ENCODE data around the gene SPO11. TPM values are rescaled to one million over a fixed set of nuclear protein-coding genes. Genes with fewer than 3 reads are reported as not detected.

Gene SPO11
- total RNA-seq, 3 donors from 2014 or later = not detected

- no peak for ATAC-seq
- H3K4me3 Mint-ChIP-seq = no peak overlapping the region
- H3K4me1 Mint-ChIP-seq (ENCODE audit: low read depth) = peaks cover 10% of the 10 kb centered on the region
- H3K27me3 Mint-ChIP-seq (ENCODE audit: low read depth) = no peaks in the 10 kb centered on the region
- peaks cover 52% of the 10 kb centered on the region for H3K36me3 Mint-ChIP-seq (ENCODE audit: insufficient read depth)
- DNase-seq = no peak
- H3K9me3 Mint-ChIP-seq = no peaks in the 10 kb centered on the region
These were observed 42.6 kb downstream of the SPO11 start for GRCh38 chr20:57372157-57372556.

GRCh38 chr20:57372581-57373350 lies 43.2 kb downstream of the SPO11 start:
- DNase-seq (no peak), ATAC-seq (no peak)
- H3K9me3 Mint-ChIP-seq = no peaks in the 10 kb centered on the region
- peaks cover 10% of the 10 kb centered on the region for H3K4me1 Mint-ChIP-seq (ENCODE audit: low read depth)
- peaks cover 55% of the 10 kb centered on the region for H3K36me3 Mint-ChIP-seq (ENCODE audit: insufficient read depth)
- no peaks in the 10 kb centered on the region for H3K27me3 Mint-ChIP-seq (ENCODE audit: low read depth)
- H3K4me3 Mint-ChIP-seq = no peak overlapping the region

- H3K4me1 Mint-ChIP-seq (ENCODE audit: low read depth) = peaks cover 12% of the 10 kb centered on the region
- H3K9me3 Mint-ChIP-seq = no peaks in the 10 kb centered on the region
- H3K27me3 Mint-ChIP-seq (ENCODE audit: low read depth) = no peaks in the 10 kb centered on the region
- H3K36me3 Mint-ChIP-seq (ENCODE audit: insufficient read depth) = peaks cover 53% of the 10 kb centered on the region
- no peak overlapping the region for H3K4me3 Mint-ChIP-seq
- DNase-seq (no peak), ATAC-seq (no peak)
These were observed 44.8 kb downstream of the SPO11 start for GRCh38 chr20:57374343-57374930.

- peaks cover 13% of the 10 kb centered on the region for H3K4me1 Mint-ChIP-seq (ENCODE audit: low read depth)
- H3K27me3 Mint-ChIP-seq (ENCODE audit: low read depth) = no peaks in the 10 kb centered on the region
- DNase-seq (no peak), ATAC-seq (no peak)
- peaks cover 50% of the 10 kb centered on the region for H3K36me3 Mint-ChIP-seq (ENCODE audit: insufficient read depth)
- H3K9me3 Mint-ChIP-seq = no peaks in the 10 kb centered on the region
- no peak overlapping the region for H3K4me3 Mint-ChIP-seq
These were observed 45.5 kb downstream of the SPO11 start for GRCh38 chr20:57374931-57375651.

- no peak for ATAC-seq
- Mint-ChIP-seq H3K36me3 (ENCODE audit: insufficient read depth) (peaks cover 44% of the 10 kb centered on the region), H3K4me1 (ENCODE audit: low read depth) (peaks cover 13% of the 10 kb centered on the region), H3K9me3 (no peaks in the 10 kb centered on the region), H3K4me3 (no peak overlapping the region), H3K27me3 (ENCODE audit: low read depth) (no peaks in the 10 kb centered on the region)
- DNase-seq = no peak
These were observed 46.1 kb downstream of the SPO11 start for GRCh38 chr20:57375652-57376230.

GRCh38 chr20:57377350-57377749 lies 47.7 kb downstream of the SPO11 start:
- H3K4me1 Mint-ChIP-seq (ENCODE audit: low read depth) = peaks cover 21% of the 10 kb centered on the region

GRCh38 chr20:57378107-57378506 lies 48.5 kb downstream of the SPO11 start:
- Mint-ChIP-seq H3K4me1 (ENCODE audit: low read depth) (peaks cover 27% of the 10 kb centered on the region), H3K36me3 (ENCODE audit: insufficient read depth) (peaks cover 33% of the 10 kb centered on the region)

More at GRCh38 chr20:57377350-57377749, 47.7 kb downstream of the SPO11 start:
- ATAC-seq (no peak), DNase-seq (no peak)
- Mint-ChIP-seq H3K9me3 (no peaks in the 10 kb centered on the region), H3K27me3 (ENCODE audit: low read depth) (no peaks in the 10 kb centered on the region), H3K36me3 (ENCODE audit: insufficient read depth) (peaks cover 33% of the 10 kb centered on the region), H3K4me3 (no peak overlapping the region)

GRCh38 chr20:57378646-57379262 lies 49.2 kb downstream of the SPO11 start:
- DNase-seq (no peak), ATAC-seq (peak; percentile 27 to 34)
- Mint-ChIP-seq H3K4me1 (ENCODE audit: low read depth) (peaks cover 23% of the 10 kb centered on the region), H3K9me3 (no peaks in the 10 kb centered on the region), H3K27me3 (ENCODE audit: low read depth) (no peaks in the 10 kb centered on the region), H3K4me3 (no peak overlapping the region), H3K36me3 (ENCODE audit: insufficient read depth) (peaks cover 27% of the 10 kb centered on the region)

More at GRCh38 chr20:57378107-57378506, 48.5 kb downstream of the SPO11 start:
- ATAC-seq = no peak
- Mint-ChIP-seq H3K27me3 (ENCODE audit: low read depth) (no peaks in the 10 kb centered on the region), H3K9me3 (no peaks in the 10 kb centered on the region), H3K4me3 (no peak overlapping the region)
- DNase-seq = no peak

GRCh38 chr20:57379263-57379647 lies 49.7 kb downstream of the SPO11 start:
- DNase-seq (no peak), ATAC-seq (peak in 1 of 2 donors; percentile 44)
- no peaks in the 10 kb centered on the region for H3K27me3 Mint-ChIP-seq (ENCODE audit: low read depth)
- peaks cover 27% of the 10 kb centered on the region for H3K36me3 Mint-ChIP-seq (ENCODE audit: insufficient read depth)
- H3K4me1 Mint-ChIP-seq (ENCODE audit: low read depth) = peaks cover 22% of the 10 kb centered on the region
- no peak overlapping the region for H3K4me3 Mint-ChIP-seq
- H3K9me3 Mint-ChIP-seq = no peaks in the 10 kb centered on the region

- Mint-ChIP-seq H3K9me3 (no peaks in the 10 kb centered on the region), H3K27me3 (ENCODE audit: low read depth) (no peaks in the 10 kb centered on the region), H3K4me1 (ENCODE audit: low read depth) (peaks cover 20% of the 10 kb centered on the region), H3K4me3 (no peak overlapping the region), H3K36me3 (ENCODE audit: insufficient read depth) (peaks cover 27% of the 10 kb centered on the region)
- ATAC-seq (no peak), DNase-seq (no peak)
These were observed 50.6 kb downstream of the SPO11 start for GRCh38 chr20:57380081-57380750.

- peaks cover 20% of the 10 kb centered on the region for H3K4me1 Mint-ChIP-seq (ENCODE audit: low read depth)
- no peak overlapping the region for H3K4me3 Mint-ChIP-seq
- no peaks in the 10 kb centered on the region for H3K9me3 Mint-ChIP-seq
- H3K36me3 Mint-ChIP-seq (ENCODE audit: insufficient read depth) = peaks cover 16% of the 10 kb centered on the region
- H3K27me3 Mint-ChIP-seq (ENCODE audit: low read depth) = no peaks in the 10 kb centered on the region
- DNase-seq (peak; percentile 85), ATAC-seq (peak; percentile 66 to 73)
These were observed 52.2 kb downstream of the SPO11 start for GRCh38 chr20:57381596-57382503.

GRCh38 chr20:57382516-57382915 lies 52.9 kb downstream of the SPO11 start:
- DNase-seq (no peak), ATAC-seq (no peak)
- Mint-ChIP-seq H3K4me1 (ENCODE audit: low read depth) (peaks cover 20% of the 10 kb centered on the region), H3K36me3 (ENCODE audit: insufficient read depth) (peaks cover 10% of the 10 kb centered on the region), H3K9me3 (no peaks in the 10 kb centered on the region), H3K27me3 (ENCODE audit: low read depth) (no peaks in the 10 kb centered on the region), H3K4me3 (no peak overlapping the region)
